ENCODE data around the gene MYCN.
"Not testable (repeated sequence)": the region's sequence is repeated elsewhere in the genome, so short reads cannot be mapped to it uniquely, and the experiment has no call there.

The MYCN gene

DNA sequence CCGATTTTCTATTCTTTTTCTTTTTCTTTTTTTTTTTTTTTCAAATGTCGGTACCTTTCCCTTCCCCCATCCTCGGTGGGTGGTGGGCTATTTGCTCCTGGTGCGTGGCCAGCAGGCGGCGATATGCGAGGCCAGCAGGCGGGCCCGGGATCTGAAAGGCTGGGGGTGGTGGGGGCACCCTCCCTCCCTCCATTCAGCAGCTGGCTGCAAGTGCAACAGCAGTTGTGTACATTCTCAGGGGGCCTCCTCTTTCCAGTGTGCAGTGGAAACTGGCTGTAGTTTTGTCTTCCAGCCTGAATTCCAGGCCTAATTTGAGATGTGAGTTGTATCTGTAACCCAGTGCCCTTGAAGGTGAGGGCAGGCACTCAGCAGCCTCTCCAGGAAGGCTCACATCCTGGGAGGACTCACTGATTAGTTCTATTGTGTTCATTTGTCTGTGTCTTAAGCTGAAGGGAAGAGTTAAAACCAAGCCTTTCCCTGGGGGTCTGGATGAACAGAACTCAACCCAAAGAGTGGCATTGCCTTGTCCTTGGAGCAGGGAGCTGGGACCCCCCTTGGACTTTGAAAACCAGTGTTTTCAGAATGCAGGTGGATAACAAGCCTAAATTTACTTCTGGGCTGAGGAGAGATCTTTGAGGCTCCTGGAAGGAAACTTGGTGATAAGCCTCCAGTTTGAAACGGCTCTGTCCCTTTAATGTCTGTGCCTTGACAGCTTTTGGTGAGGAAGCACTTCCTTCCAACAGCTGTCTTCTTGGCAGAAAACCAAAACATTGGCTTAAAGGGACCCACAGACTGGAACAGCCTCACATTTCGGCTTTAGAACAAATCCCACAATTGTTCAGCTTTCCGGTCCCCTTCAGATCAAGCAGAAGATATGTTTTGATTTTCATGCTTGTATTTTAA lies 3.3 kb downstream of the MYCN start:
- no peak for DNase-seq (ENCODE audit: low spot score)

DNA sequence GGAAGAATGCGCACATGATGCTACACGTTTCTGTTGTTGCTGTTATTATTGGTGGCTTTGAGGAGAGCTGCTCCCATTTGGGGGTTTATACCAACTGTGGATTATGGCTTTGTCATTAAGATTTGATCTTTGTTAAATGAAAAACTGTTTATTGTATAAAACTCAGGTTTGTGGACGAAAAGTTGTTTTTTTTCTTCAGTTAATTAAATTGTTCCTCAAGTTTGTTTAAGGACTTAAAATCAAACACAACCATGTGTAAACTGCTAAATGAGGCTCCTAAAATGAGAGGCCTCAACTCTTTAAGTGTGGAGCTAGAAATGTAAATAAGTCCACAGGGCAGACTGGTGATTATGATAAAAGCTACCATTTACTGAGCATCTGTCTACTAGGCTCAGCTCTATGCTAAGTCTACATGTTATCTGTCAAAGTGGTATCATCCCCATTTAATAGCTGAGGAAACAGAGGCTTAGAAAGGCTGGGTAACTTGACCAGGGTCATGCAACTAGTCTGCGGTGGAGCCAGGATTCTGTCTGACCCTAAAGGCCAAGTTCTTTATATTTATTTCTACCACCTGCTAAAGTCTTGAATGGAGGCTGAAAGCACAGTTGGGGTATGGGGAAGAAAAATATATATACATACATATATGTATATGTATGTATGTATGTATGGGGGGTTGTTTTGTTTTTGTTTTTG lies 4.1 kb downstream of the MYCN start:
- no peak for DNase-seq (ENCODE audit: low spot score)

DNA sequence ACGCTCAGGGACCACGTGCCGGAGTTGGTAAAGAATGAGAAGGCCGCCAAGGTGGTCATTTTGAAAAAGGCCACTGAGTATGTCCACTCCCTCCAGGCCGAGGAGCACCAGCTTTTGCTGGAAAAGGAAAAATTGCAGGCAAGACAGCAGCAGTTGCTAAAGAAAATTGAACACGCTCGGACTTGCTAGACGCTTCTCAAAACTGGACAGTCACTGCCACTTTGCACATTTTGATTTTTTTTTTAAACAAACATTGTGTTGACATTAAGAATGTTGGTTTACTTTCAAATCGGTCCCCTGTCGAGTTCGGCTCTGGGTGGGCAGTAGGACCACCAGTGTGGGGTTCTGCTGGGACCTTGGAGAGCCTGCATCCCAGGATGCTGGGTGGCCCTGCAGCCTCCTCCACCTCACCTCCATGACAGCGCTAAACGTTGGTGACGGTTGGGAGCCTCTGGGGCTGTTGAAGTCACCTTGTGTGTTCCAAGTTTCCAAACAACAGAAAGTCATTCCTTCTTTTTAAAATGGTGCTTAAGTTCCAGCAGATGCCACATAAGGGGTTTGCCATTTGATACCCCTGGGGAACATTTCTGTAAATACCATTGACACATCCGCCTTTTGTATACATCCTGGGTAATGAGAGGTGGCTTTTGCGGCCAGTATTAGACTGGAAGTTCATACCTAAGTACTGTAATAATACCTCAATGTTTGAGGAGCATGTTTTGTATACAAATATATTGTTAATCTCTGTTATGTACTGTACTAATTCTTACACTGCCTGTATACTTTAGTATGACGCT lies 5.8 kb downstream of the MYCN start:
- DNase-seq (ENCODE audit: low spot score) = no peak

DNA sequence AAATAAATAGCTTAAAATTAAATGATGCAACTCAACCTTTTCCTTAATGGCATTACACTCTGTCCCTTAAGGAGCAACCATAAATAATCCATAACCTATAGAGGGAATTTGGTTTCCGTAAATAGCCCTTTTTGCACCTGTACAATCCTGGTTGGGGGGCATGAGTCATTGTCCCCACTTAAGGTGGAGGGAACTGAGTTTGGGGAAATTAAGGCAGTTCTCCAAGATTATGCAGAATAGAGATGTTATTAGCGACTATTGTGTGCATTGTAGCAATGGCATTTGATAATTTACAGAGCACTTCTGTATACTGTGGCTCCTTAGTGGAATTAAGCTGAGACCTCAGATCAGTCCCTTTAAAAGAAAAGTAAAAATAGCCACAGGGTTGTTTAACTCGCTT lies 6.6 kb downstream of the MYCN start:
- no peak for DNase-seq (ENCODE audit: low spot score)

DNA sequence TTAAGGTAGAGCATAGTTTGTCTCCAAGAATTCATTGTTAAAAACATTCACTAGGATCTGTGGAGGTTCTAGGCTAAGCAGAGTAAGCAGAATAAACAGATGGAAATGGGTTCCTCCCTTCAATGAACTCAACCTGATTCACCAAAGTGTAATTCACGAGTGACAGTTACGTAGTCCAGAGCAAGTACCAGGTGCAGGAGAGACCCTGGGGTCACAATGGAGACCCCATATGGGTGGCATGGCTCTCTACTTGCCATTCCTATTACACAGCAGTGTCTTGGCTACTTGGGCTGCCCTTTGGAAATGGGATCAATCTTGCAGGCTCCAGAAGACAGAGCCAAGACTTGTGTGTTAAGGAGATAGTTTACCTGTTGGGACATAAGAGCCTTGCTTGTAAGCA lies 7.1 kb downstream of the MYCN start:
- DNase-seq (ENCODE audit: low spot score) = no peak

DNA sequence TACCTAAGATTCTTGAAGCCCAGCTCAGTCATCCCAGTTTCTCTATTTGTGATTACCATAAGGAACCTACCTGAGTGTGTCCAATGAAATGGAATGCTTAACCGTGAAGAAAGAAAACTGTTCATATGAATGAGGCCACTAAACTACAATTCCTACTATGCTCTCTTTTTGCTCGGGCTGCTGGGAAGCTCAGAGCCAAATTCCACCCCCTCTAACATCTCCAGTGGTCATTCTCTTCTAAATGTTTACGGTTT lies 8.3 kb downstream of the MYCN start:
- no peak for DNase-seq (ENCODE audit: low spot score)

DNA sequence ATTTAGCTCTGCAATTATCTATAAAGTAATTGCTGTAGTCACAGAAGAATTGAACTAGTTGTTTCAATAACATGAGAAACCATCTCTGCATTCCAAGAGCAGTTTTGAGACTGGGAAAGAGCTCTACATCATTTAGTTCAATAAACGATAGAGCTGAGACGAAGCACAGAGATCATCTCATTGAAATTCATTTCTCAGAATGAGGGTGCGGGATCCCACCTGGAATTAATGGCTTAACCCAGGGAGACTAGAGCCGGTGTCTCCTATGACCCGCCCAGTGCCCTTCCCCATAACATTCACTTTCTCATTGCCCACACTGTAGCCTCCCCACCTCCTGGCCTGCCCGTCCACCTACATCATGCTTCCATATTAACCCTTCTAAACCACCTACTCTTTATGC lies 8.8 kb downstream of the MYCN start:
- no peak for DNase-seq (ENCODE audit: low spot score)

DNA sequence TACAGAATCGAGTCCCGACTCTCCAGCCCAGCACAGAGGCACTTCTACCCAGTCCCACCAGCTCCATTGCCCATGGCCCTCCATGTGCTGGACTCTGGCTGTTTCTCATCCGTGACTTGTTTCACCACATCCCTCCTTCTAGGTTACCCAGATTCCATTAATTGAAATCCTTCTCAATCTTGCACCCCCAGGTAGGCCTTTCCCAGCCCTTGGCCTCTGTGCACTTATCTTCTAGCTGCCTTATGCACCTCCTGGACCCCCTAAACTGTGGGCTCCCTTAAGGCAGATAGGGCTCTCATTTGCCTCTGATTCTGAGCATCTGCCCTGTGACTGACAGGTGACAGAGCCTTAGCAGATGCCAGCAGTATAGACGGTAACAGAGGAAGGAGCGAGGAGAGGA lies 9.2 kb downstream of the MYCN start:
- DNase-seq (ENCODE audit: low spot score) = no peak

DNA sequence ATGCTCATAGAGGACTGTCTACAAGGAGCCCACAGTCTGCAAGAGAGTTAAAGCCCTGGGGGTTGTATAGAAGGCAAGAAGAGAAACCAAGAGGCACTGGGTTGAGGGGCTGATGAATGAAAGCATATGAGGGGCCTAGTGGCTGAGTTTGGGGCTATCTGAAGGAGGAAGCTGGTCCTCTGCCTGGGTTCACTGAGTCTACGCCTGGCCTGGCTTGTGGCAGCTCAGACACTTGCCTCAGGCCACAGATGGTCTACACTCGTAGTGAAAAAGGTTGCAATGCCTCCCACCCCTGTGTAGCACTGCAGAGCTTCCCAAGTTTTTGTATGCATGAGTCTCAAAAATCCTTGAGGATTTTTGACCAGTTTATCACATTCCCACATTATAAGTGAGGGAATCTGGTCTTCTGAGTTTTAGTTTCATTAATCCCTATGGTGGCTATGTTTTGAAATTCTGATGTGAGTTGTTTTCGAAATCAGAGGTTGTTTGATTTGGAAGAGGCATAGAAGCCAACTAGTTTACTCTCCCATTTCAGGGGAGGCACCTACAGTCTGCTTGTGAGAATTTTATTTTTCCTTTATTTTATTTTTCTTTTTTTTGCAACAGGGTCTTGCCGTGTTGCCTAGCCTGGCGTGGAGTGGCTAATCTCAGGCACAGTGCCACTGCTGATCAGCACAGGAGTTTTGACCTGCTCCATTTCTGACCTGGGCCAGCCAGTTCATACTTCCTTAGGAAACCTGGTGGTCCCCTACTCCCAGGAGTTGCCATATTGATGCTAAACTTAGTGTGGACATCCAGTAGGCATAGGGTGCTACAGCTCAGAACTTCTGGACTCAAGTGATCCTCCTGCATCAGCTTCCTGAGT lies 10.0 kb downstream of the MYCN start:
- no peak for DNase-seq (ENCODE audit: low spot score)

DNA sequence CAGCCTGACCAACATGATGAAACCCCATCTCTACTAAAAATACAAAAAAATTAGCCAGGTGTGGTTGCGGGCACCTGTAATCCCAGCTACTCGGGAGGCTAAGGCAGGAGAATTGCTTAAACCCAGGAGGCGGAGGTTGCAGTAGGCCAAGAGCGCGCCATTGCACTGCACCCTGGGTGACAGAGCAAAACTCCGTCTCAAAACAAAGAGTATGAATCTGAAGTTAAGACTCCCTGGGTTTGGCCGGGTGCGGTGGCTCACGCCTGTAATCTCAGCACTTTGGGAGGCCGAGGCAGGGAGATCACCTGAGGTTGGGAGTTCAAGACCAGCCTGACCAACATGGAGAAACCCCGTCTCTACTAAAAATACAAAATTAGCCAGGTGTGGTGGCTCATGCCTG lies 11.6 kb downstream of the MYCN start:
- not testable (repeated sequence) for DNase-seq (ENCODE audit: low spot score)

DNA sequence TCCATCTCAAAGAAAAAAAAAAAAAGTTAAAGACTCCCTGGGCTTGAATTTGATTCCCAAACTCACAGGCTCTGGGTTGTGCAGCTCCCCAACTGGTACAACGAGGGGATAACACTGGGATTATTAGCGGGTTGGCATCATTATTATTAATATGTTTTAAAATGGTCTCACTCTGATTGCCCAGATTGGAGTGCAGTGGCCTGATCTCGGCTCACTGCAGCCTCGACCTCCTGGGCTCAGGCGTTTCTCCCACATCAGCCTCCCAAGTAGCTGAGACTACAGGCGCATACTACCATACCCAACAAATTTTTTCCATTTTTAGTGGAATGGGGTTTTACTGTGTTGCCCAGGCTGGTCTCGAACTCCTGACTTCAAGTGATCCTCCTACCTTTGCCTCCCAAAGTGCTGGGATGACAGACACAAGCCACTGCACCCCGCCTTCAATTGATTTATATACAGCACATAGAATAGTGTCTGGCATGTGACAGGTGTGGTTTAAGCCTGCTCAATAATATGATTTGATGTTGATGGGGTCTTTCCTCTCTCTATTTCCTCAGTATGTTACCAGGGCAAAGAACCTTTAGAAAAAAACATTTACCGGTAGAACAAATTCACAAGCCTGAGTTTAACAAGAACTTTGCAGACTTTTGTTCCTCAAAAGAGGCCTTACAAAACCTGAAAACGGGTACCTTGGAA lies 12.2 kb downstream of the MYCN start:
- no peak for DNase-seq (ENCODE audit: low spot score)

DNA sequence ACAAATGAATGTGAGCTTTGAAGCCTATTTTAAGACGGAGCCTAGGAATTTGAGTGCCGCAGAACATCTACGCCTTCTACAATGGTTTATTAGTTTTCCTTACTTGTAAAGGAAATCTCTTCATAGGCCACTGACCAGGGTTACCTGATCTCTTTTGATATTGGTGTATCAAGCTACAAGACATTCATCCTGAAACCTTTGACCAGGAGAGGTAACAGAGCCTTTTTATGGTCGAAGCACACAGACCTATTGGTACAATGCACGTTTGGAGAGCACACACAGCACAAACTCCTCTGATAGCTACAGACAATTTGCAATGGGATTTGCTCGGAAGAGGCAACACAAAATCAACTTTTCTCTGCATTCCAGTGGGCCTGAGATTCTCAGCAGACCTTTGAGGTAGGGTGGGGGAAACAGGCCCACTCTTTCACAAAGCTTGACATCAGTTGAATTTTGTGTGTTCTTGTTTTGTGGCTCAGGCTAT lies 12.8 kb downstream of the MYCN start:
- DNase-seq (ENCODE audit: low spot score) = no peak

DNA sequence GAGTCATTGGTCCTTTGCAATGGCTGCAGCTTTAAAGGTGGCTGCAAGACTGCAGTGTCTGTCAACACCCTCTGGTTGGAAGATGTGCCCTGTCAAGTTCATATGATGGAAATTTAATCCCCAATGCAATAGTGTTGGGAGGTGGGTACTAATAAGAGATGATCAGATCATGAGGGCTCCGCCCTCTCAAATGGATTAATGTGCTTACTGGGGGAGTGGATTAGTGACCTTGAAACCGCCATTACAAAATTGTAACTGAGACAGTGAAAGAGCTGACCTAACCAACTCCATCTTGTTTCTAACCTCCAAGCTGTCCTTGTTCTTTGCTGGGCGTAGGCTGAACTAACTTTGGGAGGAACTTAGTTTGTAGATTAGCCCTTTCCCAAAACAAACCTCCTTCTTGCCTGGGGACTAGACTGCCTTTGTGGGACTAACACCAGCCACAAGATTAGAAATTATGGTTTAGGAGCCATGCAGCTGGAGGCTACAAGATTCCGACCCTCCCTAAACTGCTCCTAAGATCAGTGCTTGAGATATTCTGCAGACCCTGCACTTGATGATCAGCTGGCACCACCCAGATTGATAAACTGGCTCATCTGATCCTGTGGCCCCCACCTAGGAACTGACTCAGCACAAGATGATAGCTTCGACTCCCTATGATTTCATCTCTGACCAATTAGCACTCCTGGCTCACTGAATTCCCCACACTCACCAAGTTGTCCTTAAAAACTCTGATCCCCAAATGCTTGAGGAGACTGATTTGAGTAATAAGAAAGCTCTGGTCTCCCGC lies 13.7 kb downstream of the MYCN start:
- DNase-seq (ENCODE audit: low spot score) = no peak

DNA sequence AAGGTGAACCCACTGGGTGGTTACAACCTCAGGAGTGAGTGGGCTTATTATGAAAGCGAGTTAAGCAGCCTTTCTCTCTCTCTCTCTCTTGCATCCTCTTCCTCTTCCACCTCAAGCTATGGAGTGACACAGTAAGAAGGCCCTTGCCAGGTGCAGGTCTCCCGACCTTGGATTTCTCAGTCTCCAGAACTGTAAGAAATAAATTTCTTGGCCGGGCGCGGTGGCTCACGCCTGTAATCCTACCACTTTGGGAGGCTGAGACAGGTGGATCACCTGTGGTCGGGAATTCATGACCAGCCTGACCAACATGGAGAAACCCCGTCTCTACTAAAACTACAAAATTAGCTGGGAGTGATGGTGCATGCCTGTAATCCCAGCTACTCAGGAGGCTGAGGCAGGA lies 14.4 kb downstream of the MYCN start:
- no peak for DNase-seq (ENCODE audit: low spot score)

DNA sequence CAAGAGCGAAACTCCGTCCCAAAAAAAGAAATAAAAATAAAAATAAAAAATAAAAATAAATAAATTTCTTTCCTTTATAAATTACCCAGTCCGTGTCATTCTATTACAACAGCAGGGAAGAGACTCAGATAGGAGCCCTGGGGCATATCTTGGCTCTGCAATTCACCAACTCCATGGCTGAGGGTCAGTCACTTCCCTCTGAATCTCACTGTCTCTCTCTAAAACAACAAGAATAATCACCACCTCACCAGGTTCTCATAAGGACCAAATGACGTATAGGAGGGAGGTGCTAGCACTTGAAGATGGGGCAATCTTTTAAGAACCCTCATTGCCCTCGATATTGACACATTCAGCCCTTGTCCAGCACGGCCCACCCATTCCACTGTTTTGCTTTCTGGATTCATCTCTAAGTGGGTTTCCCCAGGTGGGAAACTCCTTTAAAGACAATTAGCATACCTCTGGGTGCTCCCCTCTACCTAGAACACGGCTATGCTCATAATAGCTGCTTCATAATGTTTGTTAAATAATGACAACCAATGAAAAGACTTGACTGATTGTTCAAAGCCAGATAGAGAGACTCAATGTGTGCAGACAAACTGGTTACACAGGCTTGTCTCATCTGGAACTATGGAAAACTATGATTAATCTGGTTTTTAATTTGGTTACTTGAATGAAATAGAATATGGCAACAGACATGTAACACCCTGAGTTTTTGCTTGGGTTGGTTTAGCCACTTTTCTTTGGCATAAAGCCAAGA lies 15.1 kb downstream of the MYCN start:
- no peak for DNase-seq (ENCODE audit: low spot score)

DNA sequence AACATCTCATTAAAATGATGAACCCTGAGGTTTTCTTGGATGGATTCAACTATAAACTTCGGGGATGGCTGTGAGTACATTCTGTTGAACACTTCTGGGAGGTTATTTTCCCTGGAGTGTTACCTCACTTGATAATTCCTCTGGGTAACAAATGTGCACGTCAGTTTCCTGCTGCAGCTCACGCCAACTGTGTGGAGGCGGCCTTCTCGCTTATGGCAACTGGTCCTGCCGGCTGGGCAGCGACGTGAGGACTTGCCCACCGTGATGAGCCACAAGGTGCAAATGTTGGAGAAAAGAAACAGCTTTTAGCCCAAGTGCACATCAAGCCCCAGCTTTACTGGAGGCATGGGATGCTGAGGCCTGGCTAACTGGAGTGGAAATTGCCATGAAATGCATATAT lies 15.9 kb downstream of the MYCN start:
- DNase-seq (ENCODE audit: low spot score) = no peak

DNA sequence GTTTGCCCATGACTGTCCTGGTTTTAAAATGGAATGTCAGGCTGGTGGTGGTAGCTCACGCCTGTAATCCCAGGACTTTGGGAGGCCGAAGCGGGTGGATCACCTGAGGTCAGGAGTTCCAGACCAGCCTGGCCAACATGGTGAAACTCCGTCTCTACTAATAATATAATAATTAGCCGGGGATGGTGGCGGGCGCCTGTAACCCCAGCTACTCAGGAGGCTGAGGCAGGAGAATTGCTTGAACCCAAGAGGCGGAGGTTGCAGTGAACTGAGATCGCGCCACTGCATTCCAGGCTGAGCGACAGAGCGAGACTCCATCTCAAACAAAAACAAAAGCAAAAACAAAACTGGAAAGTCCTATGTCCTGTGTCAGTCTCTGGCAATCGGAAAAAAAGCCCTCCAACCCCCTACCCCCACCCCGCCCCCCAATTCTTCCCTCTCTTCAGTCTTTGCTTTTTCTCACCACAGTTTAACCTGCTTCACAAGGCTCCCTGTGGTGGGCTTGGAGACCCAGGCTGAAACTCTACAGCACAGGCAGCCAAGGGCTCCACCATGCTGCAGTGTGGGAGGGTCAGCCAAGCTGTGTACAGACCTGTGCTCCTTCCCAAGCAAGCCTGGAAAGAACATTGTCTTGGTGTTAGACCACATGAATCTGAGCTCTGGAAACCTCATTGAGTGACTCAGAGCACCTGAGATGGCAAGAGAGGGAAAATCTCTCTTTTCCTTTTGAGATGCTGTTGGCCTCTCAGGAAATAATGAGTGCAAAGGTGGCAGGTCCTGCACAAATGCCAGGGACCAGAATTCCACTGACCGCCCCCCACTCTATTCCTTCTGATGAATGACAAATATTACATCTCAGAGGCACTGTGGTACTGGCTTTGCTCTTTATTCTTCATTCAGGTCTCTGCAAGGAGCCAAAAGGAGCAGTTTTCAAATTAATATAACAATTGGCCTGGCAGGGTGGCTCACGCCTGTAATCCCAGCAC lies 16.7 kb downstream of the MYCN start:
- DNase-seq (ENCODE audit: low spot score) = no peak

DNA sequence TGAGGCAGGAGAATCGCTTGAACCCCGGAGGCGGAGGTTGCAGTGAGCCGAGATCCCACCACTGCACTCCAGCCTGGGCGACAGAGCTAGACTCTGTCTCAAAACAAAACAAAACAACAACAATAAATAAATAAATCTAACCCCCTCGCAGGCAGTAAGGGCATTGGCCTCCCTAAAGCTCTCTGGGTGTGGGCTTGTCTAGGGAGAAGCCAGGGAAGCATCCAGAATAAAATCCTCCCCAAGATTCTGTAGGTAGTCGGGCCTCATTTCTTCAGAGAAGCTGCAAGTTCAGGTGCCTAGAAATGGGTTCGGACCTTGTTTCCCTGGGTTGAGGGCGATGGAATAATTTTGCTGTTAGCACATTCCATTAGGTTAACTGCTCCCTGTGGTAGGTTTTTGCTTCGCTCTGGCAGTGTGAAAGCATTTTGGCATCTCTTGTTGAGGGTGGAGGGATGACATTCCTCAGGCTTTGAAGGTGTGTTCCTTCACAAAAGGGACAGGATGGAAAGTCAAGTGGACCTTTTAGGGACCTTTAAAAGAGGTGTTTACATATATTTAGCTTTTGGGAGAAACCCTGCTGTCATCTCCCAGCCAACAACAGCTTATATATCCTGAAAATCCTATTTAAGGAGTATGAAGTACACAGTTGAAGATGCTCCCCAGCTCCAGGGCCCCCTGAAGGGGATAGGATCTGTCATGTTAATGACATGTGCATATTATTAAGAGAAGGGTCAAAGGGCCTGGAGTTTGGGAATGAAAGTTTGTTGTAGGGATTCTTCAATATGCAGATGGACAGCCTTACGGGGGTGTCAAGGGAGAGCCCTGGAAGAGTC lies 17.7 kb downstream of the MYCN start:
- DNase-seq (ENCODE audit: low spot score) = no peak
